Activated CD4-positive, alpha-beta T cell treated with anti-CD3 and anti-CD28 coated beads, Interleukin-2, amount 10 ng/mL, durations not matched to agents 24 days and 14 days (primary cell): ENCODE results near the gene PRR18. TPM values are rescaled to one million over a fixed set of nuclear protein-coding genes. Genes with fewer than 3 reads are reported as not detected.

Experiments used
- DNase-seq: peaks from one replicate; pipeline ENCODE4 v3.0.0; 2022
- H3K27ac Mint-ChIP-seq: one replicate; pipeline ENCODE4 v1.8.0; 2022; ENCODE audit warnings: mild to moderate bottlenecking, mixed read lengths
- H3K27me3 Mint-ChIP-seq: one replicate; pipeline ENCODE4 v1.8.0; 2022; ENCODE audit warnings: mixed read lengths
- H3K36me3 Mint-ChIP-seq: one replicate; pipeline ENCODE4 v1.8.0; 2022; ENCODE audit warnings: low read depth, mild to moderate bottlenecking, mixed read lengths
- H3K4me1 Mint-ChIP-seq: one replicate; pipeline ENCODE4 v1.8.0; 2021; ENCODE audit warnings: mixed read lengths
- H3K4me3 Mint-ChIP-seq: one replicate; pipeline ENCODE4 v1.8.0; 2022; ENCODE audit warnings: mild to moderate bottlenecking, moderate library complexity, mixed read lengths
- H3K9me3 Mint-ChIP-seq: one replicate; pipeline ENCODE4 v1.8.0; 2021; ENCODE audit warnings: mixed read lengths
- intact Hi-C: fragments of 100-400 bp; cut with micrococcal nuclease; formaldehyde crosslinking; loops from one replicate; pipeline ENCODE4 v1.15.1; 2023
- total RNA-seq: library from RNA; stranded (reverse); gene quantifications from 2 replicates; pipeline ENCODE4 v1.2.3, GENCODE V29; 2022

The PRR18 gene
- total RNA-seq, 1 donor from 2014 or later = not detected

GRCh38 chr6:166282394-166283032 lies 25.7 kb downstream of the PRR18 start:
- Mint-ChIP-seq H3K9me3 (no peaks in the 10 kb centered on the region), H3K27ac (no peak overlapping the region)

GRCh38 chr6:166281104-166281503 lies 27.1 kb downstream of the PRR18 start:
- H3K27me3 Mint-ChIP-seq = peaks cover 14% of the 10 kb centered on the region
- H3K9me3 Mint-ChIP-seq = no peaks in the 10 kb centered on the region
- no peaks in the 10 kb centered on the region for H3K4me1 Mint-ChIP-seq
- H3K27ac Mint-ChIP-seq = no peak overlapping the region
- intact Hi-C loops = no loop called here
- no peak for DNase-seq
- H3K36me3 Mint-ChIP-seq = no peaks in the 10 kb centered on the region
- H3K4me3 Mint-ChIP-seq = no peak overlapping the region

More at GRCh38 chr6:166282394-166283032, 25.7 kb downstream of the PRR18 start:
- Mint-ChIP-seq H3K27me3 (peaks cover 13% of the 10 kb centered on the region), H3K36me3 (no peaks in the 10 kb centered on the region), H3K4me1 (no peaks in the 10 kb centered on the region), H3K4me3 (no peak overlapping the region)
- DNase-seq = no peak
- intact Hi-C loops = no loop called here

- Mint-ChIP-seq H3K4me3 (no peak overlapping the region), H3K36me3 (no peaks in the 10 kb centered on the region), H3K9me3 (no peaks in the 10 kb centered on the region), H3K27ac (no peak overlapping the region), H3K4me1 (peaks cover 3% of the 10 kb centered on the region), H3K27me3 (peaks cover 10% of the 10 kb centered on the region)
- intact Hi-C loops = no loop called here
- no peak for DNase-seq
Observed at GRCh38 chr6:166279393-166279679, 28.9 kb downstream of the PRR18 start.

- no peaks in the 10 kb centered on the region for H3K36me3 Mint-ChIP-seq
- peaks cover 3% of the 10 kb centered on the region for H3K4me1 Mint-ChIP-seq
- H3K4me3 Mint-ChIP-seq = no peak overlapping the region
- DNase-seq = no peak
- H3K27me3 Mint-ChIP-seq = peaks cover 13% of the 10 kb centered on the region
- no peaks in the 10 kb centered on the region for H3K9me3 Mint-ChIP-seq
- H3K27ac Mint-ChIP-seq = no peak overlapping the region
- intact Hi-C loops = no loop called here
Observed at GRCh38 chr6:166278579-166279392, 29.4 kb downstream of the PRR18 start.

GRCh38 chr6:166277892-166278578 lies 30.2 kb downstream of the PRR18 start:
- intact Hi-C loops = no loop called here
- no peaks in the 10 kb centered on the region for H3K9me3 Mint-ChIP-seq
- DNase-seq = no peak
- H3K4me3 Mint-ChIP-seq = no peak overlapping the region
- H3K27ac Mint-ChIP-seq = no peak overlapping the region
- peaks cover 3% of the 10 kb centered on the region for H3K4me1 Mint-ChIP-seq
- H3K27me3 Mint-ChIP-seq = peaks cover 14% of the 10 kb centered on the region
- H3K36me3 Mint-ChIP-seq = no peaks in the 10 kb centered on the region

GRCh38 chr6:166277018-166277417 lies 31.2 kb downstream of the PRR18 start:
- Mint-ChIP-seq H3K4me1 (peaks cover 3% of the 10 kb centered on the region), H3K27me3 (peaks cover 14% of the 10 kb centered on the region), H3K36me3 (no peaks in the 10 kb centered on the region), H3K9me3 (no peaks in the 10 kb centered on the region), H3K4me3 (no peak overlapping the region), H3K27ac (no peak overlapping the region)
- intact Hi-C loops = no loop called here
- DNase-seq = no peak

GRCh38 chr6:166275714-166276166 lies 32.5 kb downstream of the PRR18 start:
- peak; percentile 95 for DNase-seq
- no peaks in the 10 kb centered on the region for H3K36me3 Mint-ChIP-seq
- peaks cover 3% of the 10 kb centered on the region for H3K4me1 Mint-ChIP-seq
- no peak overlapping the region for H3K27ac Mint-ChIP-seq
- no peaks in the 10 kb centered on the region for H3K9me3 Mint-ChIP-seq
- intact Hi-C loops = loop anchor here (1.0 kb wide), 2 partner anchors 108 to 125 kb away; no protein-coding TSS in a partner anchor
- no peak overlapping the region for H3K4me3 Mint-ChIP-seq
- peaks cover 14% of the 10 kb centered on the region for H3K27me3 Mint-ChIP-seq

GRCh38 chr6:166274739-166275370 lies 33.3 kb downstream of the PRR18 start:
- H3K4me3 Mint-ChIP-seq = no peak overlapping the region
- intact Hi-C loops = loop anchor here (1.0 kb wide), 2 partner anchors 108 to 125 kb away; no protein-coding TSS in a partner anchor
- H3K27ac Mint-ChIP-seq = no peak overlapping the region
- no peaks in the 10 kb centered on the region for H3K36me3 Mint-ChIP-seq
- no peaks in the 10 kb centered on the region for H3K9me3 Mint-ChIP-seq
- peaks cover 3% of the 10 kb centered on the region for H3K4me1 Mint-ChIP-seq
- peaks cover 12% of the 10 kb centered on the region for H3K27me3 Mint-ChIP-seq
- DNase-seq = no peak

- H3K4me1 Mint-ChIP-seq = peaks cover 3% of the 10 kb centered on the region
- H3K9me3 Mint-ChIP-seq = no peaks in the 10 kb centered on the region
- no peak overlapping the region for H3K4me3 Mint-ChIP-seq
- intact Hi-C loops = no loop called here
- peaks cover 13% of the 10 kb centered on the region for H3K27me3 Mint-ChIP-seq
- H3K27ac Mint-ChIP-seq = no peak overlapping the region
- no peaks in the 10 kb centered on the region for H3K36me3 Mint-ChIP-seq
- DNase-seq = no peak
Observed at GRCh38 chr6:166274163-166274562, 34.0 kb downstream of the PRR18 start.

GRCh38 chr6:166271376-166271765 lies 36.8 kb downstream of the PRR18 start:
- no peak overlapping the region for H3K27ac Mint-ChIP-seq
- no peaks in the 10 kb centered on the region for H3K36me3 Mint-ChIP-seq
- intact Hi-C loops = no loop called here
- peaks cover 11% of the 10 kb centered on the region for H3K27me3 Mint-ChIP-seq
- DNase-seq = no peak
- H3K4me3 Mint-ChIP-seq = no peak overlapping the region
- H3K9me3 Mint-ChIP-seq = no peaks in the 10 kb centered on the region
- H3K4me1 Mint-ChIP-seq = peaks cover 3% of the 10 kb centered on the region

- H3K27ac Mint-ChIP-seq = no peak overlapping the region
- no peaks in the 10 kb centered on the region for H3K36me3 Mint-ChIP-seq
- H3K4me1 Mint-ChIP-seq = peaks cover 3% of the 10 kb centered on the region
- intact Hi-C loops = no loop called here
- H3K9me3 Mint-ChIP-seq = no peaks in the 10 kb centered on the region
- H3K27me3 Mint-ChIP-seq = peaks cover 11% of the 10 kb centered on the region
- DNase-seq = no peak
- H3K4me3 Mint-ChIP-seq = no peak overlapping the region
Observed at GRCh38 chr6:166270706-166271375, 37.4 kb downstream of the PRR18 start.

- Mint-ChIP-seq H3K27ac (no peak overlapping the region), H3K27me3 (peaks cover 15% of the 10 kb centered on the region), H3K4me3 (no peak overlapping the region), H3K4me1 (no peaks in the 10 kb centered on the region), H3K9me3 (no peaks in the 10 kb centered on the region), H3K36me3 (no peaks in the 10 kb centered on the region)
- intact Hi-C loops = no loop called here
- no peak for DNase-seq
Observed at GRCh38 chr6:166269301-166270039, 38.7 kb downstream of the PRR18 start.

- Mint-ChIP-seq H3K36me3 (no peaks in the 10 kb centered on the region), H3K4me1 (no peaks in the 10 kb centered on the region), H3K27me3 (peaks cover 13% of the 10 kb centered on the region), H3K9me3 (no peaks in the 10 kb centered on the region), H3K4me3 (no peak overlapping the region), H3K27ac (no peak overlapping the region)
- no peak for DNase-seq
- intact Hi-C loops = no loop called here
Observed at GRCh38 chr6:166268431-166268830, 39.8 kb downstream of the PRR18 start.
